Measurements from ENCODE around the gene RHOB. TPM values are rescaled to one million over a fixed set of nuclear protein-coding genes. Genes with fewer than 3 reads are reported as not detected.
A peak's percentile ranks its signal among the peaks of the same experiment; 100 is the strongest.

The RHOB gene
- total RNA-seq (100 to 1,000 TPM; 105 to 313 (median 157) TPM), polyA plus RNA-seq (100 to 1,000 TPM; 151 to 337 TPM)
- long read RNA-seq, donor 1, transcript RHOB-201 (1 exons, 2,372 nt), result major isoform, 120 of 120 reads
- long read RNA-seq, donor 1, partial matches to known transcripts, result 0 of 120 reads
- long read RNA-seq, donor 1, other reads (novel, unspliced or antisense), result 0 of 120 reads
- long read RNA-seq, donor 2, transcript RHOB-201 (1 exons, 2,372 nt), result major isoform, 89 of 89 reads
- long read RNA-seq, donor 2, partial matches to known transcripts, result 0 of 89 reads
- long read RNA-seq, donor 2, other reads (novel, unspliced or antisense), result 0 of 89 reads
- long read RNA-seq, donor 3, transcript RHOB-201 (1 exons, 2,372 nt), result major isoform, 144 of 144 reads
- long read RNA-seq, donor 3, partial matches to known transcripts, result 0 of 144 reads
- long read RNA-seq, donor 3, other reads (novel, unspliced or antisense), result 0 of 144 reads

DNA sequence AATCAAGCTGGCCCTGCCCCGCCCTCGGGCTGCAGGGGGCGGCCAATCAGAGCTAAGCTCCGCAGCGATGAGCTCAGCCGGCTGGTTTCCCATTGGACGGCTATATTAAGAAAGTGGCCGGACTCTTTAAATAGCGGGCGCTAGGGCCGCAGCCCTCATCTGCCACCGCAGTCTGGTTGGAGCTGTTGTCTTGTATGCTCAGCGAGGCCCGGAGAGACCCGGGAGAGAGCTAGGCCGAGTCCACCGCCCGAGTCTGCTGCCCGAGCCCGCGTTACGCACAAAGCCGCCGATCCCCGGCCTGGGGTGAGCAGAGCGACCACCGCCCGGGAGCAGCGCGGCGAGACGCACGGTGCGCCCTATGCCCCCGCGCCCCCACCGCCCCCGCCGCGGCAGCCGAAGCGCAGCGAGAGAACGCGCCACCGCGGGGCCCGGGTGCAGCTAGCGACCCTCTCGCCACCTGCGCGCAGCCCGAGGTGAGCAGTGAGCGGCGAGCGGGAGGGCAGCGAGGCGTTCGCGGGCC is at the start of gene RHOB:
Gene RHOB, plus strand, starts transcription at position 158 of the 520 bp plus-strand sequence. CDS start 392 bp downstream, outside the sequence.
- intact Hi-C loops (cut with DNase I), result loop anchor here in 5 of 10 donors (1.0 to 5.0 kb wide), 3 partner anchors 130 to 189 kb away; no protein-coding TSS in a partner anchor
- Histone ChIP-seq H3K36me3 (peaks cover 0 to 25% (median 12%) of the 10 kb centered on the region in 9 donors), H3K27ac (peak within 1 kb of the TSS; percentile 95 to 100 (median 99)), H3K4me1 (peaks cover 13 to 61% (median 52%) of the 10 kb centered on the region in 9 donors), H3K9me3 (no peaks in the 10 kb centered on the region), H3K4me3 (peak within 1 kb of the TSS; percentile 81 to 97 (median 93)), H3K27me3 (no peaks in the 10 kb centered on the region)
- DNase-seq (peak; percentile 96 to 97), ATAC-seq (peak; percentile 88 to 93 (median 90))
- TF ChIP-seq, protein P1, sequence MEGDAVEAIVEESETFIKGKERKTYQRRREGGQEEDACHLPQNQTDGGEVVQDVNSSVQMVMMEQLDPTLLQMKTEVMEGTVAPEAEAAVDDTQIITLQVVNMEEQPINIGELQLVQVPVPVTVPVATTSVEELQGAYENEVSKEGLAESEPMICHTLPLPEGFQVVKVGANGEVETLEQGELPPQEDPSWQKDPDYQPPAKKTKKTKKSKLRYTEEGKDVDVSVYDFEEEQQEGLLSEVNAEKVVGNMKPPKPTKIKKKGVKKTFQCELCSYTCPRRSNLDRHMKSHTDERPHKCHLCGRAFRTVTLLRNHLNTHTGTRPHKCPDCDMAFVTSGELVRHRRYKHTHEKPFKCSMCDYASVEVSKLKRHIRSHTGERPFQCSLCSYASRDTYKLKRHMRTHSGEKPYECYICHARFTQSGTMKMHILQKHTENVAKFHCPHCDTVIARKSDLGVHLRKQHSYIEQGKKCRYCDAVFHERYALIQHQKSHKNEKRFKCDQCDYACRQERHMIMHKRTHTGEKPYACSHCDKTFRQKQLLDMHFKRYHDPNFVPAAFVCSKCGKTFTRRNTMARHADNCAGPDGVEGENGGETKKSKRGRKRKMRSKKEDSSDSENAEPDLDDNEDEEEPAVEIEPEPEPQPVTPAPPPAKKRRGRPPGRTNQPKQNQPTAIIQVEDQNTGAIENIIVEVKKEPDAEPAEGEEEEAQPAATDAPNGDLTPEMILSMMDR (IDR thresholded peaks at IDR 0.05), result peak in 2 of 9 donors; percentile 4 to 7
- WGBS, 2 donors, result 0% methylated on average over 60 of the region's 60 CpGs

DNA sequence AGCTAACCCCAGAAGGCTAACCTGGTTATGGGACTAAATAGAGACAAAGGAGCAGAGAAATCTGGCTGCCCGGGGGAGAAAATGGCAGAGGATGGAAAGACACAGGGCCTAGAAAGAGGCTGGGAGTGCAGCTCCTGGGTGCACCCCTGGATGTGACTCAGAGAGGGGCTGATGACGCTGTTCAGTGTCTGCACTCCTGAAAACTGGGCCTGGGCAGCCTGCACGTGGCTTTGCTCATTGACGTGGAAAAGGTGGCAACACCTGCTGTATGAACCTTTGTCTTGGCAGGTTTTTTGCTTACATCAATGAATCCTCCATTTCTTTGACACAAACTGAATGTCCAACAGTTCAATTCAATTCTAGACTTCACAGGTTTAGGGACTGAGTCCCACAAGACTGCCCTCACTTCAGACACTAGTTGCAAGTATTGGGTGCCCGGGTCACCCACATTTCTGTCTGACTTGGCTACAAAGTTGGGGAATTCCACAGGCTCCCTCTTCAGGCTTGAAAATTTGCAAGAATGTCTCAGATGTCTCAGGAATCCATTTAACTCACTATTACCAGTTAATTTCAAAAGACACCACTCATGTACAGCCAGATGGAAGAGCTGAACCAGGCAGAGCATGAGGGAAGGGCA is 48.9 kb upstream of the RHOB start:
- H3K9me3 ChIP-seq, result no peaks in the 10 kb centered on the region
- 81 to 95% methylated on average over 5 of the region's 5 CpGs for WGBS, 2 donors
- H3K27ac ChIP-seq, result no peak overlapping the region
- ATAC-seq (no peak), DNase-seq (no peak)
- H3K4me3 ChIP-seq, result no peak overlapping the region
- TF ChIP-seq, protein P1 (IDR thresholded peaks at IDR 0.05), result no peak
- no peaks in the 10 kb centered on the region for H3K36me3 ChIP-seq
- no peaks in the 10 kb centered on the region for H3K4me1 ChIP-seq
- intact Hi-C loops (cut with DNase I), result no loop called here
- H3K27me3 ChIP-seq, result no peaks in the 10 kb centered on the region

DNA sequence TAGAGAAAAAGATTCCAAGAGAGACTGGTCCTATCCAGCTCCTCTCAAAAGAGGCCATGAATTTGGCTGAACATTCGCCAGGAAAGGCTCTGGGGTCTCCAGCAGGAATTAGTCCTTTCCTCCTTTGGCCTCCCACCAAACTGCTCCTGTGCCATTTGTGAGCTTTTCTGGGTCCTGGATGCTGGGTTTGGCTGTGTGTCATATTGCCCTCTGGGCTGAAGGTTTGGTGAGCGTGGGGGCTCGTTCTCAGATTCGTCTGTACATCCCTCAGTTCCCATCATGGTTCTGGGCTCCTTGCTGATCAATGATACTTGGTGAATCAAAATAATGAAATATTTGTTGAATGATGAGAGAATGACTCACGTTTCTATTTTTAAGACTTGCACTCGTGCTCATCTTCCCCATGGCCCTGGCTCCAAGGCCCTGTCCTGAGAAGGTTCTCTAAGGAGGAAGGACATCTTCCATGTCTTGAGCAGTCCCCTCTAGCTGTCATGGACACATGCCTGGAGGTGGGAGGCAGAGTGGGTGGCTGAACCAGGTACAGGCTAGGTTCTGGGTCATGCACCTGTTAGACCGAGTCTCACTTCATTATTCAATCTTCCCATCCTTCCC is 47.8 kb upstream of the RHOB start:
- TF ChIP-seq, protein P1 (IDR thresholded peaks at IDR 0.05), result no peak
- Histone ChIP-seq H3K4me3 (no peak overlapping the region), H3K27ac (no peak overlapping the region), H3K4me1 (no peaks in the 10 kb centered on the region), H3K27me3 (no peaks in the 10 kb centered on the region), H3K9me3 (no peaks in the 10 kb centered on the region), H3K36me3 (no peaks in the 10 kb centered on the region)
- intact Hi-C loops (cut with DNase I), result no loop called here
- no peak for ATAC-seq
- DNase-seq, result no peak
- WGBS, 2 donors, result 76 to 78% methylated on average over 7 of the region's 7 CpGs

DNA sequence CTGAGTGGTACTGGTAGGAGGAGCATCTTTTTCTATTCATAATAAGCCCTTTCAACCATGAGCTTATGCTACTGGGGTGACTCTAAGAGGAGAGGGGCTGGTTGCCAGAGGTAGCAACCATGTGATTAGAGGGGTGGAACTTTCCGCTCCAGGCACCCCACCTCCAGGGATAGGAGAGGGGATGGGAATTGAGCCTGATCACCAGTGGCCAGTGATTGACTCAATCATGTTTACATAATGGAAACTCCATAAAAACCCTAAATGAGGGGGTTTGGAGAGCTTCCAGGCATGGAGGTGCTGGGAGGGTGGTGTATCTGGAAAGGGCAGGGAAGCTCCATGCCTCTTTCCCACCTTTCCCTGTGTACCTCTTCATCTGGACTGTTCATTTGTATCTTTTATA is 46.6 kb upstream of the RHOB start:
- intact Hi-C loops (cut with DNase I), result no loop called here
- H3K9me3 ChIP-seq, result no peaks in the 10 kb centered on the region
- H3K27me3 ChIP-seq, result no peaks in the 10 kb centered on the region
- ATAC-seq (no peak), DNase-seq (no peak)
- H3K36me3 ChIP-seq, result no peaks in the 10 kb centered on the region
- WGBS, 2 donors, result 80 to 93% methylated on average over 1 of the region's 1 CpG
- no peak overlapping the region for H3K27ac ChIP-seq
- H3K4me3 ChIP-seq, result no peak overlapping the region
- TF ChIP-seq, protein P1 (IDR thresholded peaks at IDR 0.05), result no peak
- H3K4me1 ChIP-seq, result no peaks in the 10 kb centered on the region

Data from heart right ventricle (tissue), 16 donors.